ENCODE measurements around the gene NAT10.
"Not testable (repeated sequence)": the region's sequence is repeated elsewhere in the genome, so short reads cannot be mapped to it uniquely, and the experiment has no call there.

NAT10 gene

DNA sequence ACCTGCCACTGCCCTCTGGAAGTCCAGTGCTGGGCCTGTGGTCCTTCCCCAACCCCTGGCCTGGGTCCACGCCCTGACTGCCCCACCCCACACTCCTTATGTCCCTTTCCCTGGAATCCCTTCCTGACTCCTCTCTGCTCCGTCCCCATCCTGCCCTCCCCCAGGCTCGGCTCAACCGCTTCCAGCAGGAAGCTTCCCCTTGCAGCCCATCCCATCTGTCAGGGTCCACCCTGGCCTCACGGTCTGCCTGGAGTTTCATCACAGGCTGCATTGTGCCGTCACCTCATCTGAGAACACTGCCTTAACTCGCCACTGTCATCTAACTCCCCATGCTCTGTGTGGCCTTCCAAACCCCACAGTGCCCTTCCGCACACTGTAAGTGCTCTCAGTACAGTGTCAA is 64.3 kb downstream of the NAT10 start:
- DNase-seq: no peak

DNA sequence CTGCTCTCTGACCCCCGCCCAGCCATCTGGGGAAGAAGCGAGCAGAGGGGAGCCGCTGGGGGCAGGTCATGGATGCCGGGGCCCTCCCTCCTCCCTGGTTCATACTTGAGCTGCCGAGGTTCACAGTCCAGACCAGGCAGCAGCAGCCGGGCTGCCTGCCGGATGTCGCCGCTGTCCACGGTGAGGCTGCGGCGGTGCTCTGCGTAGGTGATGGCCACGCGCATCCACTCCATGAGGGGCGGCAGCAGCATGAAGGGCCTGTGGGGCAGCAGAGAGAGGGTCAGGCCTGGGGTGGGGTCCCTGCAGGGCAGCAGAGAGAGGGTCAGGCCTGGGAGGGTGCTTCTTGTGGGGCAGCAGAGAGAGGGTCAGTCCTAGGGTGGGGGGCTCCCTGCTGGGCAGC is 67.6 kb downstream of the NAT10 start:
- no peak for DNase-seq

DNA sequence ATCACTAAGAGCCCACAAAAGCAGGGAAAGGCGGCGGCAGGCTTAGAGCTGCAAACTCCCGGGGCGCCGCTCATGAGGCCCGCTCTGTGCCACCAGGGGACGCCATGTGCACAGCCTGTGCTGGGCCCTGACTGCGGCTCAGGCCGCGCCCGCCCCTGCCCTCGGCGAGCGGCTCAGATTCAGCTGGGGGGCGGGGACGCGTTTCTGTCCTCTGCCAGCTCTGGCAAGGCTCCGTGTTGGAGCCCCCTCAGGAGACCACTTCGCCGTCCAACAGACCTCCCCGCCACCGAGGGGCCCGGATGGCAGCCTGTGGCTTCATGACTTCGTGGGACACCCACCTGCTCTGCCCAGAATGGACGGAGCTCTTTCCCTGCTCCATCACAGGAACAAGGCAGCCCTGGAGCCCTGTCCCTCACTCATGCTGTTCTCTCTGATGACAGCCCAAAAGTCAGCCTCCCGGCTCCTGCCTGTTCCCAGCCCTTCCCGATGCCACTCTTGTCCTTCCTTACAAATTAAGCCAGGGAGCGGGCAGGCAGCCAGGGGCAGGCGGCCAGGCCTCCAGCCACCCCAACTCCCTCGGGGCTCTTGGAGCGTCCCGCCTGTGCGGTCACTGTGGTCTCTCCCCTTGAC is 69.1 kb downstream of the NAT10 start:
- peak; percentile 75 for DNase-seq

DNA sequence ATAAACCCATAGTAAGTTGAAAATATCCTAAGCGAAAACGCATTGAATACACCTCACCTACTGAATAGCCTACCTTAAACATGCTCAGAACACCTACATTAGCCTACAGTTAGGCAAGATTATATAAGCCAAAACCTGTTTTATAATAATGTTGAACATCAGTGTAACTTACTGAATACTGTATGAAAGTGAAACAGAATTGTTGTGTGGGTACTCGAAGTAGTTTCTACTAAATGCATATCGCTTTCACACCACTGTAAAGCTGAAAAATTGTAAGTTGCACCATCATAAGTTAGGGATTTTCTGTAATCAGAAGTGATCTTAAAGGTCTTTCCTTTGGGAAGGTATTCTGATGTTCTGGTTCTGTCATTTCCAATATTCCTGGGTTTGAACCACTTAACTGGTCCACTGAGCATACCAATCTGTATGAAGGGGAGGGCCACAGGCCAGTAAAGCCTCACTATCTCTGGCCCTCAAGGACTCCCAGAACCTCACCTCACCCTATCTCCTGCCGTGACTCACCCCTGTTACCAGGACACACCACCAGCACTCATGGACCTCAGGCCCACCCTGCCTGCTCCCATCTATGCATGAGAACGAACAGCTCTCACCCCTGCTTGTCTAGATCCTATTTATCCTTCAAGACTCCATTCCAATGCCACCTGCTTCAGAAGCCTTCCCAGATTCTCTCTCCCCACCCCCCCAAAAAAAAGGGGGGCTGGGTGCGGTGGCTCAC is 70.0 kb downstream of the NAT10 start:
- DNase-seq: no peak

DNA sequence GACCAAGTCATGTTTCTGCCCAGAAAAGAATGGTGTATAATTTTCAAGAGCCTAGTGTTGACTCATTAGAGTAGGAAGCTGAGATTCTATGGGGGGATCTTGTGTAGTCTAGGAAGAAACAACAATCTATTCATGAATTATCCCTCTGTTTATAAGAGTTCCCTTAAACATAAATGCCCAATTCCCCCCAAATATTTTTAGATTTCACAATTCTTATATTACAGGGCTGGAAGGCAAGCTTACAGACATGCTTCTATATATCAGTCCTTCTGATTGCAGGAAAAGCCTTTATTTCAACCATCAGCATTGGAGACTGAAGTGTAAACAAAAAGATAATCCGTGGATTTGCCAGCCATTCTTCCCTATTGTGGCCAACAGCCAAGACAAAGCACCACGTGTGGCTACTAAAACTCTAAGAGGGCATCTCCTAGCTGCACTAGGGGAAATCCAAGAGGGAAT is 71.4 kb downstream of the NAT10 start:
- DNase-seq: peak; percentile 36

DNA sequence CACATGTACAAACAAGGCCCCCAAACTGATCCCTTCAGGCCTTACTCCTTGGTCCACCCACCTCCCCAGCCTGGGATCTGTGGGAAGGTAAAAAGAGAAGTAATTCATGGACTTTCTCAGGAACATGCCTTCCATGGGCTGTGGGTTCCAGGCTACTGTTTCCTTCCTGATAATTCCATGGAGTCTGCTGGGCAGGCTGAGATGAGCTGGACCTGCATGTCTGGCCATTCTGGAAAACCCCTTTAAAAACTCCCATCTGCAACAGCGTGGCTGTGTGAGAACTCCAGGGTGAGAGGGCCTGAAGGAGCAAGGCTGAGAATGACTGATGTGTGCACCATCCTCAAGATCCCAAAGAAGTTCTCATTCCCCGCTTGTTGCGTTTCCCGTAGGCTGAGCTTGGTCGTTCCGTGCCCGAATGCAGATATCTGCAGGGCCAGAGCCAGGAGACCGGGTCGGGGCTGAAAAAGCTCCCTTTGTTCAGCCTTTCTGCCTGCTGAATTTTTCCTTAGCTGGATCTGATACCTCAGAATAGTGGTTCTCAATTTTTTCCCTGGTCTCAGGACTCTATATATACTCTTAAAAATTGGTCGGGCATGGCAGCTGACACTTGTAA is 72.9 kb downstream of the NAT10 start:
- DNase-seq: no peak

DNA sequence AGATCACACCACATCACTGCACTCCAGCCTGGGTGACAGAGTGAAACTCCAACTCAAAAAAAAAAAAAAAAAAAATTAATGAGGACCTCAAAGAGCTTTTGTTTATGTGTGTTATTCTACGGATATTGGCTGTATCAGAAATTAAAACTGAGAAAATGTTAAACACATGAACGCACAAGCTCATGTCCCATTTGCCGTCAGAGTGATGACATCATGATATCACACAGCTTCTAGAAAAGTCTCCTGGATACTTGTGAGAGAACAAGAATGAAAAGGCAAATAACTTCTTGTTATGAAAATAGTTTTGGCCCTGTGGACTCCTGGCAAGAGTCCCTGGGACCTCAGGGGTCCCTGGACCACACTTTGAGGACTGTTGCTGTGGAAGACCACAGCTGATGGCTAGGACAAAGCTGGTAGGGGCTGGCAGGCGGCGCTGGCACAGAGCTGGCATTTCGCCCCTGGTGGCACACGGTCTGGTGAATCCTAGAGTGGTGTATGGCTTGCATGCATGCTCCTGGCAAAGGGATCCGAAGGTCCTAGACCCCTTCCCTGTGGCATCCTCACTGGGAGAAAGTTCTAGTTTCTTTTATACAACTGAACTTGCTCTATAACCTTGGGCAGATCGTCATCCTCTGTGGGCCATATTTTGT is 73.7 kb downstream of the NAT10 start:
- DNase-seq: no peak

DNA sequence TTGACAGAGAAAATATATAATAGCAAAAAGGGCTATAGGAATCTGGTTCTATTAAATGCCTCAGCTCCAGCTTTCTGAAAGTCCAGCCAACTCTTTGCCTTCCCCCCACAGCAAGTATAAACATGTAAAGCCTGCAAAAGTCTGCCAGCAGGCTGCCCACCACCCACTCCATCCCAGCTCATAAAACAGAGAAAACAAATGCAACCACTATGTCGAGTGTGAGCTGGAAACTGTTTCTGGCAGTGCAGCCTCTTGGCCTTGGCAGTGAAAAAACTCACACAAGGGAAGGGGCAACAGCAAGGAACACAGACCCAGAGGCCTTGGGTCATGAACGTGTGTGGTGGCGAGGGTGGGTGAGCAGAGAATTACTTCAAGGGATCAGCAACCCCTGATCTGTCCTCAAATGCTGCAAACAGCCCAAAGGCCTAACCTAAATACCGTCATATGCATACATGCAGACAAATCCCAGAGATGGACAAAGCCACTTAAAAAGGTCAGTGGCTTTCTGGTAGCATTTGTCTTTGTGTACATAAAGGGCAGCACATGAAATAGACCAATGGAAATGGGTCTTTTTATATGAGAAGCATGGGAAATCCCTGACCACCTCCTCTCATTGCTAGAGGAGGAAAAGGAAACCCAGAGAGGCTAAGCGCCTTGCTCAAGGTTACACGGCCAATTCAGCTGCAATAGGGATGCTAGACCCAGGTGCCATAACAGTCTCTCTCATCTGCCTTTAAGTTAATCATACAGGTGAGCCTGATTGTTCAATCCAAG is 74.8 kb downstream of the NAT10 start:
- DNase-seq: no peak

DNA sequence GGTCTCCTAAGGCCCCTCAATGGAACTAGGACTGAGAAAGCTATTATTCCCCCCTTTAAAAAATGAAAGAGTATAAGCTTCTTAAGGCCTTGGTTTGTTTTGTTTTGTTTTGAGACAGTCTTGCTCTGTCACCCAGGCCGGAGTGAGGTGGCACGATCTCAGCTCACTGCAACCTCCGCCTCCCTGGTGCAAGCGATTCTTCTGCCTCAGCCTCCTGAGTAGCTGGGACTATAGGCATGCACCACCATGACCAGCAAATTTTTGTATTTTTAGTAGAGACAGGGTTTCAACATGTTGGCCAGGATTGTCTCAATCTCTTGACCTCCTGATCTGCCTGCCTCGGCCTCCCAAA is 75.4 kb downstream of the NAT10 start:
- DNase-seq: not testable (repeated sequence)

DNA sequence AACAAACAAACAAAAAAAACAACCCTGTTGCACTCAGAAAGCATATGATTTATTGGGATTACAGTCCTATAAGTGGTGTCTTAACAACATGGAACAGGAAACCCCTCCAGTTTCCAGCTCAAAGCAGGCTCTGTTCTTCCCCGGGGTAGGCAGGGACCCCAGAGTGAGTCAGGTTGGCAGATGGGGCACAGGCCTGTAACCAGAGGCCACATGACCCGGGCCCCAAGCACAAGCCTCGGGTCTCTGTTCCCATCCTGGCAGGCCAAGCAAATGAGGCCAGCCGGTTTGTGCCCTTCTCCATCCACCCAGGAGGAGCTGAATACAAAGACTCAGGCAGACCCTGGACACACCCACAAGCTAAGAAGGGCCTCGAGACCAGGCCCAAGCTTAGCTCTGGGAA is 75.8 kb downstream of the NAT10 start:
- DNase-seq: no peak

DNA sequence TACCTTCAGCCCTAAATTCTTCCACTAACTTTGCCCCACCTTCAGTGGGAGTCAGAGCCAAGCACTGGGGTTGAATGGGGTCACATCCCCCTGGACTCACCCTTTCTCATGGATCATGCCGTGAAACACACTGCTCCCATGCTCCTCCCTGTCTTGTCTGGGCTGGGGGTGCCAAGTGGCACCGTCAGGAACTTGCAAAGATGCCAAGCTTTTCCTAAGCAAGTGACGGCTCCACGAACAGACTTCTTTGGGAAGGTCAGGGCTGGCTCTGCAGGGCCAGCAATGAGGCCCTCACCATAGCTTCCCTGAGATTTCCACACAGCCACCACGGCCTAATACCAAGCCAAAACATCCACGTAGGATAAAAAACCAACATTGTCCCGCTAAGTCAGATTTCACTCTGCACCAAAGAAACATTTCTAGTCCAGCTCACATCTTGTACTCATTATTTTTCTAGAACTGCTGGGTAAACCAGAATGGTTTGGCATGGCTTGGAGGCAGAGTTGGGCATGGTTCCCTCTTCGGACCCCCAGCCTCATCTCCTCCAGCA is 76.5 kb downstream of the NAT10 start:
- no peak for DNase-seq

DNA sequence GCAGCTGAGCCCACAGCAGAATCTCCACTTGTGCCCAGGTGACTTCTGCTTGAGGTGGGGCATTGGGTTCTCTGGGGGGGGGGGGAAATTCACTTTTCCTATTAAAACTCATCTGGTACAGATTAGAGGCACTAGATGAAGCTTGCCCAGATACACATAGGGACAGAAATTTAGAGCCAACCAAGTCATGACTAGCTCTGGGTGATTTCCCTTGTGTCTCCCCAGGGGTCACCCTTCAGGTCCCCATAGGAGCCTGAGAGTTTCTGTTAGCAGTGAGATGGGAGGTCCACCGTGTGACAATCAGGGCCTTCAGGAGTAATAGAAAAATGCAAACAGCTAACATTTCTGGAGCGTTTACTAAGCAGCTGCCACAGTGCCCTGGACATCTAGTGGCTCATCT is 77.0 kb downstream of the NAT10 start:
- no peak for DNase-seq

DNA sequence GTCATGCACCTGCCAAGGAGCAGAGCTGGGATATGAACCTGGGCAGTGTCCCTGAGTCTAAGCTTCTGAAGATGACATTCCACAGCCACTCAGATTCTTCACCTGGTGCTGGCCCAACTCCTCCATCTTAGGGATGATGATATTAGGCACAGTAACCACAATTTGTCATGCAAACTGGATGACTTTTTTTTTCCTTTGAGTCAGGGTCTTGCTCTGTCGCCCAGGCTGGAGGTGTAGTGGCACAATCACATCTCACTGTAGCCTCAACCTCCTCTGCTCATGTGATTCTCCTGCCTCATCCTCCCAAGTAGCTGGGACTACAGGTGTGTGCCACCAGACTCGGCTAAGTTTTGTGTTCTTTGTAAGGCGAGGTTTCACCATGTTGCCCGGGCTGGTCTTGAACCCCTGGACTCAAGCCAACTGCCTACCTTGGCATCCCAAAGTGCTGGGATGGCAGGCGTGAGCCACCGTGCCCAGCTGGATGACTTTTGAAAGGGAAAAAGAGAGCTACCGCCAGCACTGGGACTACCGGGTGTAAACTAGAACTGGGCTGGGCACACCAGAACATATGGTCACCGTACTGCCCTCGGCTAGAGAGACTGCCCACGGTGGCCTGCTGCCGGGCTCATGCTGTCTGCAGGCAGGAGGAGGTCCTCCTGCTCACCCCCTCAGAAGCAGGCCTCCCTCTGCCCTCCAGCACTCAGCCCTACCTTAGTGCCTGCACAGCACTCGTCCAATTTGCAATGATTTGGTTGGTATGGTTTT is 77.7 kb downstream of the NAT10 start:
- DNase-seq: no peak

DNA sequence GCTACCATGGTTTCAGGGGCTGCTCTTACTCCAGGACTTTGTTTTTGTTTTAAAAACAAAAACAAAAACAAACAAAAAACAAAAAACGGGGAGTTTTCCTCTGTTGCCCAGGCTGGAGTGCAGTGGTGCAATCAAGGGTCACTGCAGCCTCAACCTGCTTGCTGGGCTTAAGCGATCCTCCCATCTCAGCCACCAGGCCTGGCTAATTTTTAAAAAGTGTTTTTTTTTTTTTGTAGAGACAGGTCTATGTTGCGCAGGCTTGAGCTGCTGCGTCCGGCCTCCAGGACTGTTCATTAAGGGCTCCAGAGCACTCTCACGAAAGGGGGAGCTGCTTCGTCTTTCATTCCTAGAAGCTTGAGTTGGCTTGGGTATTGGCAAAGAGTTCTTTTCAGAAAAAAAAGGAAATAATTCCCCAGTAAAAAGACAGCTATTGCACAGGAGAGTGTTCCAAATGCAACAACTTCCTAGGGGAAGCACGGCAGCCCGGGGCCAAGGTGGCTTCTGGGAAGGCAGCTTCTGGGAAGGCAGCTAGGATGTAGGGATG is 78.5 kb downstream of the NAT10 start:
- DNase-seq: no peak

DNA sequence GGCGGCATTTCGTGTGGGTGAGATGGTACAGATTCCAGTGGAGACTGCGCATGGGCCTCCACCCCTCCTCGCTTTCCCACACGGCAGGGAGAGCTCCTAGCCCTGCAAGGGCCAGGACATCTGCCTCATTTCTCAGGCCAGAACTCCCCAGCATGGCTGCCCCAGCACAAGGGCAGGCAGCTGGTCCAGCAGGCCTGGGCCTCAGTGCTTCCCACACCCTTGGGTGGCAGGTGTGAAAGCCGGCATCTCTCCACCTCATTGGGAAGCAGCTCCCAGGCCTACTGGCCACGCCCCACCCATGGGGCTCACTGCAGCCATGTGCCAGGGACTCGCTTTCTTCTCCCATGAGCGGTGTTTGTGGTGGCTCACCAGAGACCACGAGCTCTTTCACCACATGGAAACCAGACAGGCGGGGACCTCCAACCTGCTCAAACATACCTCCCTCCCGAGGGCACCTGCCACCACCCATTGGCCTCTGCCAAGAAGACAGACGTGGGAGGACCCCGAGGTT is 79.1 kb downstream of the NAT10 start:
- DNase-seq: no peak

DNA sequence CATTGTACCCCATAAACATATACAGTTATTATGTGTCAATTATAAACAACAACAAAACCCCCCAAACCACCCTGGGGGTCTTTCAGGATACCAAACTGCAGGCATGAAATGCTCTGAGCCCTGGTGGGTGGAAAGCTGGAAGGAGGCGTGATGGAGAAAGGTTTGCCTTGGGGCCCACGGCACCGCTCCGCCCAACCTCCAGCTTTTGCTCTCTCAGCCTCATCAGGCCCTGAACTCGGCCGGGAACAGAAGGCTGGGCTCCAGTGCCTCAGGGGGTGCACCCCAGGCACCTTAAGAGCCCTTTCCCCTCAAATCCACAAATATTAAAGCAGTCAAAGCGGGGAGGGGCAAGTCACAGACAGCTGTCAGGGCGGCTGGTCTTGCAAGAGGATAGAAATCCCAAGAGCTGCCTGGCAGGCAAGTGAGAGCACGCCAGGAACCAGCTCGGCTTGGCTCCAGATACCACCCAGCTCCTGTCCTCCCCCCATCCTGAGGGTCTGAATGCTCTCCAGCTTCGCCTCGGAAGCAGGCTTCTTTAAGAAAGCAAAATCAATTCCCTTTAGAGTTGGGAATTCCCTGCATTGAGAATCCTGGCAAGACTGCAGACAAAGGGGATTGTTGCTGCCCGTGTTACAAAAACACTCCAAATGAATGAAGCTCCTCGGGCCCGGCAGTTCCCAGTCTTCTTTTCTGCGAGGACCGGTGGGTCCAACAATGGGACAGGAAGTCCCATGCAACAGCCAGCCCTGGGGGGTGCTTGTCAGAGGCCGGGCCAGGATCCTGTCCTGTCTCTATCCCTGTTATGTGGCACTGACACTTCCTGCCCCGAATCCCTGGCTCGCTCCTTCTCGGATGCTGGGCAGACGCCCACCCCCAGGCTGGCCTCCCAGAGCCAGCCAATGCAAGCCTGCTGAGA is 80.8 kb downstream of the NAT10 start:
- DNase-seq: no peak

DNA sequence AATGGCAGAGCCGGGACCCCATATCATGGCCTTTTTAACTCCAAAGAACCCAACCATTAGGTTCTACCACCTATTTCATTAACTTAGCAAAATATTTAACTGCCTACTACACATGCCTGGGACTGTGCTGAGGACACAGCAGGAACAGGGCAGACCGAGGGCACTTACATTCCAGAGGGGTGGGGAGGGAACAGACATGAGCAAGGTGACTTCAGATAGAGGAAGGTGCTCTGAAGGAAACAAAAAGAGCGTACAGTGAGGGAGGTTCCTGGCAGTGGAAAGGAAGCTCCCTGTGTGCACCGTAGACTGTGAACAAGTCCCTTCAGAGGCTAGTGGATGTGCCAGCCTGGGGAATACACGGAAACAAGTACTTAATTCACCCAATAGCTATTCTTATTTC is 82.8 kb downstream of the NAT10 start:
- no peak for DNase-seq

DNA sequence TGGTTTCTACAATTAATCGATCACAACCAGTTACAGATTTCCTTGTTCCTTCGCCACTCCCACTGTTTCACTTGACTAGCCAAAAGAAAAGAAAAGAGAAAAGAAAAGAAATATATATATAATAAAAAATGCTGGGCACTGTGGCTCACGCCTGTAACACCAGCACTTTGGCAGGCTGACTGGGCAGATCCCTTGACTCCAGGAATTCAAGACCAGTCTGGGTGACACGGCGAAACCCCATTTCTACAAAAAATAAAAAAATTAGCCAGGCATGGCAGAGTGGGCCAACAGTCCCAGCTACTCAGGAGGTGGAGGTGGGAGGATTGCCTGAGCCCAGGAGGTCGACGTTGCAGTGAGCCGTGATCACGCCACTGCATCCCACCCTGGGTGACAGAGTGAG is 83.8 kb downstream of the NAT10 start:
- no peak for DNase-seq

DNA sequence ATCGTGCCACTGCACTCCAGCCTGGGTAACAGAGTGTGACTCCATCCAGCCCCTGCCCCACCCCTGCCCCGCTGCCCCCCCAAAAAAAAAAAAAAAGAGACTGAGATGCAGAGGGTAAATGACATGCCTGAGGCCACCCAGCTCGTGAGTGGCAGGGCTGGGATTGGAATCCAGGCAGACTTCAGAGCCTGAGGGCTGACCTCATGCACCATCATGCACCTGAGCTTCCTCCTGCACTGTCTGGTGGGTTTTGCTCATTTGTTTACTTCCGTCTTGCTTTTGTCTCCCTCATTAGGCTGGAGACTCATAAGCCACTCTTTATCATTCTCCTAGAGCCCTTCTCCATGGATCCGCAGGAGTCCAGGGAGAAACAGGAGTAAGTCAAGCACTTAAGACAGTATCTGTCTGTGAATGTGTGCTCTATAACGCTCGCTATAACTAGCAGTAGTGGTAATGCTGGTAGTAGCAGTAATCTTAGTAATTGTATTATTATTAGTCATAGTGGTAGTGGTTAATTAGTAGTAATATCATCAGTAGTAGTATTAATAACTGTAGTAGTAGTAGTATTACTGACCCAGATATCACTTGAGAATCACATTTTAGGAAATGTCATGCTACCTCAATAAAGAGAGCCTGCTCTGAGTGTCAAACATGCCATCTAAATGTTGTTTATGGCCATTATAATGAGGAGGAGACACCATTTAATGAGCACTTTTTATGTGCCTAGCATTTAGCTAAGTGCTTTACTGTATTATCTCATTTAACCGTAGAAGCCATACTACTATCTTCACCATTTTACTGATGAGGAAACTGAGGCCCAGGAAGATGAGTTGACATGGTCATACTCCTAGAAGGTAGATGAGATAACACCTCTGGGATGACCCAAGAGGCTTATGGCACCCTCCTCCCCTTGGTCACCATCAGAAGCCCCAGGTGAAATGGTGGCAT is 85.0 kb downstream of the NAT10 start:
- no peak for DNase-seq

Data from NCI-H345 (cell line).